GM12891 (cell line): Measurements from ENCODE around the gene BCAS1.

Source experiments
- DNase-seq: peaks from one replicate; pipeline ENCODE4 v3.0.0; 2011; ENCODE audit warnings: low spot score; ENCODE audit not compliant: insufficient read length
- FAIRE-seq: peaks from 2 replicates; lab custom pipeline; 2011; peaks lifted over from hg19 to GRCh38; lab: Jason Lieb, UNC
- PAX5 ChIP-seq: IDR thresholded peaks from 2 replicates; pipeline ENCODE4 v1.6.1; 2011; ENCODE audit warnings: low read length, moderate library complexity, mild to moderate bottlenecking; ENCODE audit not compliant: insufficient read depth, severe bottlenecking
- POLR2A ChIP-seq: IDR thresholded peaks from 2 replicates; pipeline ENCODE4 v1.6.1; 2011; ENCODE audit warnings: low read depth, low read length, control low read depth
- POLR2AphosphoS5 ChIP-seq: IDR thresholded peaks from 2 replicates; pipeline ENCODE4 v1.6.1; 2011; ENCODE audit warnings: low read depth, low read length, control low read depth
- POU2F2 ChIP-seq: IDR thresholded peaks from 2 replicates; pipeline ENCODE4 v1.6.1; 2011; ENCODE audit warnings: low read depth, mild to moderate bottlenecking, control low read depth, low read length, moderate library complexity
- SPI1 ChIP-seq: IDR thresholded peaks from 2 replicates; pipeline ENCODE4 v1.6.1; 2011; ENCODE audit warnings: low read depth, low read length, control low read depth
- TAF1 ChIP-seq: IDR thresholded peaks from 2 replicates; pipeline ENCODE4 v1.6.1; 2011; ENCODE audit warnings: low read depth, low read length, control low read depth

Gene BCAS1

GRCh38 chr20:54111460-54111859, 41.1 kb upstream of the BCAS1 start:
- FAIRE-seq (no peak), DNase-seq (no peak)
- no peak for TF ChIP-seq POLR2AphosphoS5
- TF ChIP-seq POLR2A, result no peak
- no peak for TF ChIP-seq POU2F2
- no peak for TF ChIP-seq PAX5
- no peak for TF ChIP-seq SPI1
- no peak for TF ChIP-seq TAF1

- DNase-seq, result no peak
- TF ChIP-seq SPI1, result no peak
- no peak for TF ChIP-seq POLR2AphosphoS5
- no peak for TF ChIP-seq POLR2A
- no peak for TF ChIP-seq PAX5
- TF ChIP-seq POU2F2, result no peak
- TF ChIP-seq TAF1, result no peak
- FAIRE-seq, result no peak
Measured at GRCh38 chr20:54110457-54110856, 40.1 kb upstream of the BCAS1 start.

- FAIRE-seq (no peak), DNase-seq (no peak)
- TF ChIP-seq TAF1 (no peak), POLR2AphosphoS5 (no peak), POLR2A (no peak), PAX5 (no peak), SPI1 (no peak), POU2F2 (no peak)
Measured at GRCh38 chr20:54110041-54110440, 39.6 kb upstream of the BCAS1 start.

DNA sequence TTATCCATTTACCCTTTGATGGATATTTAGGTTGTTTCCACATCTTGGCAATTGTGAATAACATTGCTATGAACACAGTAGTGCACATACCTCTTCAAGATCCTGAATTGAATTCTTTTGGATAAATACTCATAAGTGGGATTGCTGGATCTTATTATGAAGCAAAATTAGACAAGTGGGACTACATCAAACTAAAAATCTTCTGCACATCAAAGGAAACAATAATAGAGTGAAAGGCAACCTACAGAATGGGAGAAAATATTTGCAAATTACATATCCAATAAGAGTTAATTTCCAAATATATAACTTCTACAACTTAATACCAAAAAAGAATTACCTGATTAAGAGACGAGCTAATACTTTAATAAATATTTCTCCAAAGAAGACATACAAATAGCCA, 38.4 kb upstream of the BCAS1 start:
- DNase-seq (no peak), FAIRE-seq (no peak)
- TF ChIP-seq POLR2A, result no peak
- no peak for TF ChIP-seq PAX5
- TF ChIP-seq SPI1, result no peak
- no peak for TF ChIP-seq POLR2AphosphoS5
- TF ChIP-seq TAF1, result no peak
- no peak for TF ChIP-seq POU2F2

DNA sequence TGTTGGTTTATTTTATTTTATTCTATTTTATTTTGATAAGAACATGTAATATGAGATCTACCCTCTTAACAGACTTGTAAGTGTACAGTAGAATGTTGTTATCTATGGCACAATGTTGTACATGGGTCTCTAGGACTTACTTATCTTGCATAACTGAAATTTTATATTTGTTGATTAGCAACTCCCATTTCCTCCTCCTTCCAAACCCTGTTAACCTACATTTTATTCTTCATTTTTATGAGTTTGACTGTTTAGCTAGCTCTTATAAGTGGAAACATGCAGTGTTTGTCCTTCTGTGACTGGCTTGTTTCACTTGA, 37.9 kb upstream of the BCAS1 start:
- DNase-seq (no peak), FAIRE-seq (no peak)
- no peak for TF ChIP-seq POU2F2
- no peak for TF ChIP-seq SPI1
- TF ChIP-seq POLR2AphosphoS5, result no peak
- TF ChIP-seq TAF1, result no peak
- TF ChIP-seq PAX5, result no peak
- TF ChIP-seq POLR2A, result no peak

GRCh38 chr20:54107600-54108325, 37.4 kb upstream of the BCAS1 start:
- FAIRE-seq (no peak), DNase-seq (no peak)
- no peak for TF ChIP-seq TAF1
- no peak for TF ChIP-seq POLR2A
- no peak for TF ChIP-seq POLR2AphosphoS5
- no peak for TF ChIP-seq PAX5
- no peak for TF ChIP-seq POU2F2
- TF ChIP-seq SPI1, result no peak

- TF ChIP-seq PAX5 (no peak), TAF1 (no peak), POLR2AphosphoS5 (no peak), POLR2A (no peak), SPI1 (no peak), POU2F2 (no peak)
- DNase-seq, result no peak
- FAIRE-seq, result no peak
Measured at GRCh38 chr20:54107181-54107580, 36.8 kb upstream of the BCAS1 start.

- FAIRE-seq (no peak), DNase-seq (no peak)
- no peak for TF ChIP-seq POLR2AphosphoS5
- no peak for TF ChIP-seq PAX5
- no peak for TF ChIP-seq TAF1
- TF ChIP-seq SPI1, result no peak
- TF ChIP-seq POLR2A, result no peak
- no peak for TF ChIP-seq POU2F2
Measured at GRCh38 chr20:54106162-54106561, 35.8 kb upstream of the BCAS1 start.

DNA sequence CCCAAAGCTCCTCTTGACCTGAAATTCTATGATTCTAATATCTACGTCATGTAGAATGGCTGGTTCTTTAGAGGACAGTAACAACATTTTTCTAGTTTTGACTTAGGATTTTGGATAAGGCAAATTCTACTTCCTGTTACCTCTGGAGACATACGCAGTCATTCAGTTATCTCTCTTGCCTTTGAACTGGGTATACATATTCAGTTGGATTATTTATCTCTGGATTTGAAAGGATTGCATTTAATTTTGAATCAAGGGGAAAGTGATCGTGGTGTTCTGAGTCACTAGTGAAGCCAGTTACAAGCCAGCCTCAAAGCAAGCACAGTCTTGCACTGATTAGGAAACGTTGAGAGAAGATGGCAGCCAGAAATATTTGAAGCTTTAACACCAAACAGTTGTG, 35.3 kb upstream of the BCAS1 start:
- FAIRE-seq (no peak), DNase-seq (no peak)
- TF ChIP-seq TAF1 (no peak), POU2F2 (no peak), POLR2AphosphoS5 (no peak), SPI1 (no peak), PAX5 (no peak), POLR2A (no peak)

- no peak for TF ChIP-seq POLR2AphosphoS5
- TF ChIP-seq POU2F2, result no peak
- no peak for DNase-seq
Measured at GRCh38 chr20:54104781-54105180, 34.4 kb upstream of the BCAS1 start.

More at GRCh38 chr20:54104781-54105180, 34.4 kb upstream of the BCAS1 start:
- no peak for FAIRE-seq
